DMS 273 treated with DMSO at 0.1 percent for 48 hours (cell line): Measurements from ENCODE around the gene RSPO3.

Experiments used
- DNase-seq: peaks from one replicate; lab custom pipeline; 2025; lab: John Stamatoyannopoulos, UW

Gene RSPO3

GRCh38 chr6:127162836-127163235, 44.4 kb downstream of the RSPO3 start:
- DNase-seq, result no peak

GRCh38 chr6:127164036-127164435, 45.6 kb downstream of the RSPO3 start:
- DNase-seq, result no peak

GRCh38 chr6:127164565-127164964, 46.1 kb downstream of the RSPO3 start:
- DNase-seq, result no peak

GRCh38 chr6:127173156-127173940, 54.9 kb downstream of the RSPO3 start:
- DNase-seq, result no peak

- DNase-seq, result no peak
Measured at GRCh38 chr6:127176146-127176545, 57.7 kb downstream of the RSPO3 start.

GRCh38 chr6:127177030-127177922, 58.8 kb downstream of the RSPO3 start:
- no peak for DNase-seq

- DNase-seq, result no peak
Measured at GRCh38 chr6:127177923-127178231, 59.4 kb downstream of the RSPO3 start.

- DNase-seq, result no peak
Measured at GRCh38 chr6:127178746-127179145, 60.3 kb downstream of the RSPO3 start.

- no peak for DNase-seq
Measured at GRCh38 chr6:127180426-127180825, 62.0 kb downstream of the RSPO3 start.

GRCh38 chr6:127182501-127182900, 64.0 kb downstream of the RSPO3 start:
- no peak for DNase-seq

- DNase-seq, result no peak
Measured at GRCh38 chr6:127185437-127185995, 67.0 kb downstream of the RSPO3 start.

- DNase-seq, result no peak
Measured at GRCh38 chr6:127186889-127187288, 68.4 kb downstream of the RSPO3 start.

- DNase-seq, result no peak
Measured at GRCh38 chr6:127188744-127189143, 70.3 kb downstream of the RSPO3 start.

GRCh38 chr6:127190552-127190951, 72.1 kb downstream of the RSPO3 start:
- no peak for DNase-seq

GRCh38 chr6:127191716-127192115, 73.2 kb downstream of the RSPO3 start:
- DNase-seq, result no peak

GRCh38 chr6:127192911-127193541, 74.6 kb downstream of the RSPO3 start:
- DNase-seq, result no peak

- DNase-seq, result no peak
Measured at GRCh38 chr6:127195833-127196232, 77.4 kb downstream of the RSPO3 start.

GRCh38 chr6:127198549-127198948, 80.1 kb downstream of the RSPO3 start:
- DNase-seq, result no peak

- DNase-seq, result no peak
Measured at GRCh38 chr6:127199470-127199869, 81.0 kb downstream of the RSPO3 start.

- DNase-seq, result no peak
Measured at GRCh38 chr6:127200114-127200513, 81.6 kb downstream of the RSPO3 start.

- no peak for DNase-seq
Measured at GRCh38 chr6:127201321-127201720, 82.8 kb downstream of the RSPO3 start.

GRCh38 chr6:127202676-127203075, 84.2 kb downstream of the RSPO3 start:
- DNase-seq, result no peak

- no peak for DNase-seq
Measured at GRCh38 chr6:127204281-127204680, 85.8 kb downstream of the RSPO3 start.
